ENCODE data around the gene RAB28. TPM values are rescaled to one million over a fixed set of nuclear protein-coding genes. Genes with fewer than 3 reads are reported as not detected.
"Not testable (repeated sequence)": the region's sequence is repeated elsewhere in the genome, so short reads cannot be mapped to it uniquely, and the experiment has no call there.

The RAB28 gene
- total RNA-seq, 2 experiments from 2014 or later: 16.3 to 17.3 TPM

DNA sequence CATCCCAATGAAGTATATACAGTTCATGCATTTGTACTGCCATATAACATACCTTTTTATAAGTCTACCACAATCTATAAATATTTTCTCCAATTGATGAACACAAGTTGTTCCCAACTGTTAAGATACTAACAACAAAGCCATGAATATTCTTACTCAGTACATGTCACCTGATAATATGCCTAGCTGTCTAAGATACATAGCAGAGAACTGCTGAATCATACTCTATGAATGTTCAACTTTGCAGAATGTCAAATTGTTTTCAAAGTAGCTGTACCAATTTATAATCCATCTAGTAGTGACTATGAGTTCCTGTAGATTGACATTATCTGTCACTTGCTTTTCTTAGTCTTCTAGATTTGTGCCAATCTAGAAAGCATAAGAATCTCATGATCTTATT is 84.9 kb downstream of the RAB28 start:
- CTCF ChIA-PET: no interaction called here
- POLR2A ChIA-PET: no interaction called here

DNA sequence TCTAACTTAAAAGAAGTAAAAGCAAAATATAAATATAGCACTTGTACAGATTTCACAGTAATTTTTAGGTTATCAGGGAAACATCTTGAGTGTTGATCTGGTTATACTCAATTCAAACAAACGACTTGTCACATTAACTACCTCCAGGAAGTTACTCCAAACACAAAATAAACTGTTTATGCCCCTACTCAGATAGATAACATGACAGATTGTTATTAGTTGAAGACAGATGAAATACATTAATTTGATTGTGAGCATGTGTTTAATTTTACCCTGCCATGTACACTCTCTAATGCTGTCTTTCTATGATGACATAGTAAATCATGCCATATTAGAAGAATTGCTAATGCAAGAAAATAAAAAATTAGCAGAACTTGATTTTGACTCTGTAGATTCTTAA is 88.0 kb downstream of the RAB28 start:
- POLR2A ChIA-PET: no interaction called here
- CTCF ChIA-PET: no interaction called here

- CTCF ChIA-PET, POLR2A ChIA-PET: not testable (repeated sequence)
Measured at GRCh38 chr4:13389901-13390300, 94.2 kb downstream of the RAB28 start.

- CTCF ChIA-PET: no interaction called here
- POLR2A ChIA-PET: no interaction called here
Measured at GRCh38 chr4:13386405-13387107, 97.6 kb downstream of the RAB28 start.

- ChIA-PET CTCF (no interaction called here), POLR2A (no interaction called here)
Measured at GRCh38 chr4:13384055-13384454, 100.1 kb downstream of the RAB28 start.

DNA sequence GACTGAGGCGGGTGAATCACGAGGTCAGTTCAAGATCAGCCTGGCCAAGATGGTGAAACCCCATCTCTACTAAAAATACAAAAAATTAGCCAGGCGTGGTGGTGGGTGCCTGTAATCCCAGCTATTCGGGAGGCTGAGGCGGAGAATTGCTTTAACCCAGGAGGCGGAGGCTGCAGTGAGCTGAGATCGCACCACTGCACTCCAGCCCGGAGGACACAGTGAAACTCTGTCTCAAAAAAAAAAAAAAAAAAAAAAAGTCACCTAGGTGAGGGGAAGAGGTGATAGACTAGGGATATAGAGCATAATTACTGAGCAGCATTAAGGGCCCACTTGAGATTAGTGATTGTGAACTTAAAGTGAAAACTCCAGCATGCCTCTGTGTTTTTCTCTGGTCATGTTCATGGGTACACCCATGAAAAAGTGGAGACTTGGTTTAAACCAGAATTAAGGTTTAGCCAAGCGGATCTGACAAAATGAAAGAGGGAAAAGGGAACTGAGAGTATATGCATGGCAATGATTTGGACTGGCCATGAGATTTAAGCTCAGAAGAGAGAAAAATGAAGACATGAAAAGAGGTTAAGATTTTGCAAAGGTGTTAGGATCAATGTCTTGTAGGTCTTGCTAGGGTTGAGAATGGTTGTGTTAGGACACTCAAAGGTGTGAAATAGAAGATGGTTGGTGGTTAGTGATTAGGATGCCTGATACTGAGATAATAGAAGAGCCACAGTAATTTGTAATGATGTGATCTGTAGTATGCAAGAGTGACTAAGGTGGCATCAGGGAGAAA is 105.0 kb downstream of the RAB28 start:
- POLR2A ChIA-PET: no interaction called here
- CTCF ChIA-PET: no interaction called here

GRCh38 chr4:13371048-13371447 is 113.1 kb downstream of the RAB28 start:
- POLR2A ChIA-PET: no interaction called here
- CTCF ChIA-PET: no interaction called here

DNA sequence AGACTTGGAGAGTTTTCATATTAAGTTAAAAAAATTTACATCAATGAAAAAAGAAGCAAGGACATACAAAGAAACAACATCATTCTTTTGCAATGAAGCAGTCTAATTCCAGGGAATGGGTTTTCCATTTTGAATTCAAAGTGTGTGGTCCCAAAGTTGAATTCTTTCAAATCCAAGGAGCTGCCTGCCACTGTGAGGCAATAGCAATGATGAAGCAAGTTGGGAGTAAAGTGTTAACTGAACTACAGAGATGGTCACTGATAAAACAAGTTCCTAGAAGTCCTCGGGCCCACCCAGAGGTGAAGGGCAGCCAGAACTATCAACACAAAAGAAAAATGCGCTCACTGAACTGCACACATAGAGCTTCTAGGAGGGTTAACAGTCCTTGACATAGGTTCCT is 115.9 kb downstream of the RAB28 start:
- ChIA-PET POLR2A (no interaction called here), CTCF (no interaction called here)

DNA sequence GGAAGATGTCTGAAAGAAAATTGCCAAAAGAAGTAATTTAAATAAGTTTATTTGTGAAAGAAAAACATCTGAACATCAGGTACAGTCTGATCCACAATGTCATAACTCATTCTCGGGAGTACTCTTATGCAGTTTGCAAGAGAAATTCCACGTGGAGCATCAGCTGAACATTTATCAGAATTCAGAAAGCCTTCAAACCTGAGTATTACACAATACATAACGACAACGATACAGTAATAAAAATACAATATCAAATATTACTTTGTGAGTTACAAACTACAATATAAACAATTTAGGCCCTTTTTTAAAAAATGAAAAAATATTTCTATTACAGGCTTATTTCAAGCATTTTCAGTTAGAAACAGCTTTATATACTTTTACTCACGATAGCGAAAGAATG is 116.4 kb downstream of the RAB28 start:
- ChIA-PET POLR2A (no interaction called here), CTCF (no interaction called here)

DNA sequence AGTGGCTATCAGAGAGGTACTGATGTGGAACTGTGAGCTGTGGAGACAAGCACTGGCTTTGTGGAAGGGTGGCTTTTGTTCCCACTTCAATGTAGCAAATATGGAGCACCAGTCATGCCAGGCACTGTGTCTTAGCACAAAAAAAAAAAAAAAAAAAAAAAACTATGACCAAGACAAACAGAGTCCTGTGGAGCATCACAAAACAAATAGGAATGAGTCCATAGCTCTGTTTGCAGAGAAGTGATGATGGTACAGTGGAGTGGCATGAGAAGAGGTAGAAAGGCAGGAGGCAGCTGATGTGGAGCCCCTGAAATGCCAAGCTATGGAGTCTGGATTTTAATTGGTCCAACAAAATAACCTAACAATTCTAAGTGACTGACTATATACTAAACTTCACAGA is 116.9 kb downstream of the RAB28 start:
- ChIA-PET POLR2A (no interaction called here), CTCF (interaction anchor here (0.9 kb wide), 1 partner anchor 11 kb away, joined by 4 read pairs; no protein-coding TSS in a partner anchor)

DNA sequence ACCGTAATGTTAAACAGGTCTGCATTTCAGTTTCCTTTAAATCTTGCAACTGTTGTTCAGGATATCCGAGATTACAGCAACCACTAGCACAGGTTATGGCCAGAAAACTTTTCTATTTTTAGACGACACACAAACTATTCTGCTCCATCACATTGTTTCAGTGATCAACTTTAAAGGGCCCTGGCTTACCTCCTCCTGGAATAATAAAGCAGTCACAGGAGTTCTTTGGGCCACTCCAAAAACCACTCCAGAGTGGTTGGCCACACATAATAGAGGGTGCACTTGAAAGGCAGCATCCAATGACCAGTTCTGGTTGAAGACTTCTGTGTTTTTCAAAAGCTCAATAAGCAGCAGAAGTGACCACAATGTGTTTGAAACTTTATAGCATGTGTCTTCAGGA is 118.9 kb downstream of the RAB28 start:
- ChIA-PET CTCF (no interaction called here), POLR2A (no interaction called here)

DNA sequence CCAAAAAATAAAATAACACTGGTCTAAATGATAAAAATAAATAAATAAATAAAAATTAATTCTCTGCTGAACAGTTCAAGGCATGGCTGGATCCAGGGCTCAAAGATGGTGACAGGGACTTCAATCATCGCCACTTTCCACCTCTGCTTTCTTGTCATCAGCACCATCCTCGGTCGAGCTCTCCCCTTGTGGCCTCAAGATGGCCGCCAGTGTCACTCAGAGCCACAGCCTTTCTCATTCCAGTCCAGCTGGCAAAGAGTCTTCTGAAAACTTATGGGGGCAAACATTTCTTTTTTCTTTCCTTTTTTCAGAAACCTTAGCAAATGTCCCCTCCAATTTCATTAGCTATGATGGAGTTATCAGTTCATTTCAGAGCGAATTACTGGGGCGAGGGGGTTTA is 119.5 kb downstream of the RAB28 start:
- POLR2A ChIA-PET: no interaction called here
- CTCF ChIA-PET: no interaction called here

- POLR2A ChIA-PET: no interaction called here
- CTCF ChIA-PET: no interaction called here
Measured at GRCh38 chr4:13364172-13364571, 120.0 kb downstream of the RAB28 start.

GRCh38 chr4:13359809-13360208 is 124.3 kb downstream of the RAB28 start:
- CTCF ChIA-PET: no interaction called here

GRCh38 chr4:13355111-13355880 is 128.8 kb downstream of the RAB28 start:
- CTCF ChIA-PET: interaction anchor here (1.0 kb wide), 1 partner anchor 12 kb away, joined by 4 read pairs; no protein-coding TSS in a partner anchor
- POLR2A ChIA-PET: no interaction called here

More at GRCh38 chr4:13359809-13360208, 124.3 kb downstream of the RAB28 start:
- POLR2A ChIA-PET: no interaction called here

DNA sequence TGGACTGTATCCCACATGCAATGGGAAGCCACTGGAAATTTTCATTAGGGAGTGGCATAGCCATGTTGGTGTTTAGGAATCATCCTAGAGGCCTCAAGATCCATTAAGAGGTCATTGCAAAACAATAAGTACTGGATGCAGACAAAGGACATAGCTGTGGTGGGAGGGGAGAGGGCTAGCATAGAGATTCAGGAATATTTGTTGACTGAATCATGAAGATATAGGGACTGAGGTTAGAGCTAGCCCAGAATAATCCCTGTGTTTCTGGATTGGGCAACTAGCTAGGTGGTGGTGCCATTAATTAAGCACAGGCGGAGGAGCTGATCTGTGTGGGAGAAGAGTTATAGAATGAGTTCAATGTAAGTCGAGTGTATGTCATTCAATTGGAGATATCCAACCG is 135.0 kb downstream of the RAB28 start:
- CTCF ChIA-PET: no interaction called here

DNA sequence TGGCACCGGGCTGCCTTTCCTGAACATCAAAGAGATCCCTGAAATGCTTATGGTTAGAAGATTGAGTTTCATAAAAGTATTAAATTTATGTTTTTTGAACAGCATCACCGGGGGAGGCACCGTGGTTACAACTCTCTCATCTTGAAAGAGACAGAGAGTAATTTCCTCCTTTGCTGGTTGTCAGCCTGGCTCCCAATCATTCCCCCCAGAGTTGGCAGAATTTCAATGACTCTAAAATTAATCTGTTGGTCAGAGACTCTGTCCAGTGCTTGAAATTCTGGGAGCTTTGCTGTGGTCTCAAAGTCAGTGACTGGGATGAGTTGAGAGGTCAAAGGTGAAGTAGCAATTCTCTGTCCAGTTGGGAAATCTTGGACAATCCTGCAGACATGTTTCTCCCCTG is 135.9 kb downstream of the RAB28 start:
- ChIA-PET CTCF (no interaction called here), POLR2A (no interaction called here)

More for the DNA sequence above, 135.0 kb downstream of the RAB28 start:
- POLR2A ChIA-PET: no interaction called here

DNA sequence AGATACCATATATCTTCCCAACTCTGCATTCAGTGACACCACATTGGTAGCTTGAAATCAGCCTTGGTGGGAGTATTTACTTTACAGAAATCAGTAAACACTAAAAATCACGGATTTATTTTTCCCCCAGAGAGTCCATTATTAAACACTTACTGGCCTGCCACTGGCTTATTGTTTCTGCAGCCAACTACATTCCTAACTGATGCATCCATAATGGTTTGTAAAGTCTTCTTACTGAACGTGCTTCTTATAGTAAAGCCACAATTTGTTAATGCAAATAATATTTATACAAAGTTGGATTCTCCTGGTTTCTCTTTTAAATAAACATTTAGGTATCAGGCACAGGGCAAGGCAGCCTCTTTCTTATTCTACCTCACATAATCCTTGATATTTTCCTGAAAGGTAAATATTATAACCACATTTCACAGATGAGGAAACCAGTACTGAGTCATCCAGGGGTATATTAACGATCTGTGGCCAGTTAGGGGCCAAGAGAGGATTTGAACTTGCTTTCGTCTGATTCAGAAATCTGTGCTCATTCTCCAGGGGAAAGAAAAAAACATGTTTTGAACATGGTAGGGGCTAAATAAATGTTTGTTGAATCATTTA is 136.5 kb downstream of the RAB28 start:
- POLR2A ChIA-PET: no interaction called here
- CTCF ChIA-PET: no interaction called here

- ChIA-PET POLR2A (no interaction called here), CTCF (no interaction called here)
Measured at GRCh38 chr4:13344216-13344615, 139.9 kb downstream of the RAB28 start.

DNA sequence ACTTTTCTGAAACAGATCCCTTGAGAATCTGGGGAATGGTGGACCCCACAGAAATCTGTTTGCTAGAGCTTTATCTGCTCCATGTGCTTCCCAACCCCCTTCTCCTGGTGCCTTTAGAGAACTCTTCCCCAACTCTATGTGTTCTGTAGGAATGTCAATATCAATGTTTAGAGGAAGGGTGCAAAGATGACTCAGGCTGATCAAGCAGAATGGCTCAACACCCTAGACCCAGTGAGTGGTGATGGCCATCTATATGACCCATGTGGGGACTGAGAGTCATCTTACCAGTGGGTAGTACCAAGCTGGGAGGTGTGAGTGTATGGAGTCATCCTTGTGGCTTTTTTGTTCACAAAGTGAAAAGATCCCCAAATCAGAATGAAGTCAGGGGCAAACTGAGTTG is 143.5 kb downstream of the RAB28 start:
- CTCF ChIA-PET: no interaction called here
- POLR2A ChIA-PET: no interaction called here

DNA sequence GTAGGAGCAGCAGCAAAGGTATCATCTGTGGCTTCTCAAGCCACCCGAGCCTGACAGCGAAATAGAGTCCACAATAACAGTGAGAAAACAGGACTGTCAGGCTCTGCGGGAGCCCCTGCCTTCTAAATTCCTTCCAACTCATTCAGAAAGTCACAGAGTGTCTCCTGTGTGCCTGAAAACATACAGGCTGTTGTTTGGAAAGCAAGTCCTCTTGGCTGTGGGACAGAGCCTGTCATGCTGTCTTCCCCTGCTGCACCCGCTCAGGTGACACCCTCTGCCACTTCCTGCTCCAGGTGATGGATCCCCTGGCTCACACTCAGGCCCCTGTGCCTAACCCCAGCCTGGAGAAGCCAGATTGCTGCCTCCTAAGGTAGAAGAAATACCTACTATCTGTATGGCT is 152.3 kb downstream of the RAB28 start:
- POLR2A ChIA-PET: no interaction called here
- CTCF ChIA-PET: no interaction called here
